Endothelial cell of umbilical vein (primary cell): ENCODE data around the gene CAPRIN2.

ENCODE experiments used
- EZH2 ChIP-seq: IDR thresholded peaks from 2 replicates; pipeline ENCODE4 v1.6.1; 2012; ENCODE audit warnings: borderline replicate concordance, low read depth, mild to moderate bottlenecking, moderate library complexity, low read length, inconsistent platforms; ENCODE audit not compliant: severe bottlenecking
- FOS ChIP-seq: IDR thresholded peaks from 2 replicates; pipeline ENCODE4 v1.6.1; 2011; ENCODE audit warnings: mild to moderate bottlenecking, low read length, moderate library complexity, borderline replicate concordance; ENCODE audit not compliant: insufficient read depth
- JUN ChIP-seq: IDR thresholded peaks from 2 replicates; pipeline ENCODE4 v1.6.1; 2011; ENCODE audit warnings: borderline replicate concordance, low read depth; ENCODE audit not compliant: insufficient read length, insufficient read depth
- MYC ChIP-seq: IDR thresholded peaks from one replicate; pipeline ENCODE4 v1.6.1; 2011; ENCODE audit warnings: mild to moderate bottlenecking, low read depth, low read length
- POLR2A ChIP-seq: IDR thresholded peaks from 2 replicates; pipeline ENCODE4 v1.6.1; 2012; ENCODE audit warnings: low read depth, mild to moderate bottlenecking, control low read depth, low read length
- POLR2AphosphoS5 ChIP-seq: IDR thresholded peaks from 2 replicates; pipeline ENCODE4 v1.6.1; 2012; ENCODE audit warnings: low read depth, mild to moderate bottlenecking, control low read depth, low read length, moderate library complexity; ENCODE audit not compliant: insufficient read depth
- TF ChIP-seq, protein P1 (sequence below), 2 donors: IDR thresholded peaks; 1 replicate in 1 of 2; 2 replicates in 1 of 2; pipeline ENCODE4 v1.5.1; 2011; ENCODE audit warnings: low read length in 2 of 2, mild to moderate bottlenecking in 2 of 2, moderate library complexity in 2 of 2, control low read depth in 1 of 2, inconsistent platforms in 1 of 2, low read depth in 1 of 2; ENCODE audit not compliant: insufficient read depth in 1 of 2; ENCODE audit errors: extremely low read depth in 1 of 2
- TF ChIP-seq, protein P2 (sequence below): IDR thresholded peaks from 2 replicates; pipeline ENCODE4 v1.6.1; 2011; ENCODE audit not compliant: insufficient read depth, insufficient read length

DNA sequence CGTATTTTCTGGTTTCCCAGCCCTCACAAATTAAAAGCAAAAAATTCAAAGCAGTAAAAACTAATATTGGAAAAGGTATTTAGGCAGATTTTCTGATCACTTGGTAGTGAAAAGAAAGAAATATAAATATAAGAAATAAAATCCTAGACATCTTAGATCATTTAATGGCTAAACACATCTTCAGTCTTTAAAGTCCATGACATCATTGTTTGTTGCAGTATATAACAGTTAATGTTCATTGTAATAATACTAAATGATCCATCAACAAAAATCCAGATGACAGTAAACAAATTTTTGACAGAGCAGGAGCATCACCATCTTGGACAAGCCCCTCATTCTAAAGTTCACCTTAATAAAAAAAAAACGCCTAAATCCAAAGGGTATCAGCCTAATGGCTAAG lies 29.2 kb upstream of the CAPRIN2 start:
- TF ChIP-seq POLR2A = no peak
- TF ChIP-seq POLR2AphosphoS5 = no peak
- TF ChIP-seq, protein P1, sequence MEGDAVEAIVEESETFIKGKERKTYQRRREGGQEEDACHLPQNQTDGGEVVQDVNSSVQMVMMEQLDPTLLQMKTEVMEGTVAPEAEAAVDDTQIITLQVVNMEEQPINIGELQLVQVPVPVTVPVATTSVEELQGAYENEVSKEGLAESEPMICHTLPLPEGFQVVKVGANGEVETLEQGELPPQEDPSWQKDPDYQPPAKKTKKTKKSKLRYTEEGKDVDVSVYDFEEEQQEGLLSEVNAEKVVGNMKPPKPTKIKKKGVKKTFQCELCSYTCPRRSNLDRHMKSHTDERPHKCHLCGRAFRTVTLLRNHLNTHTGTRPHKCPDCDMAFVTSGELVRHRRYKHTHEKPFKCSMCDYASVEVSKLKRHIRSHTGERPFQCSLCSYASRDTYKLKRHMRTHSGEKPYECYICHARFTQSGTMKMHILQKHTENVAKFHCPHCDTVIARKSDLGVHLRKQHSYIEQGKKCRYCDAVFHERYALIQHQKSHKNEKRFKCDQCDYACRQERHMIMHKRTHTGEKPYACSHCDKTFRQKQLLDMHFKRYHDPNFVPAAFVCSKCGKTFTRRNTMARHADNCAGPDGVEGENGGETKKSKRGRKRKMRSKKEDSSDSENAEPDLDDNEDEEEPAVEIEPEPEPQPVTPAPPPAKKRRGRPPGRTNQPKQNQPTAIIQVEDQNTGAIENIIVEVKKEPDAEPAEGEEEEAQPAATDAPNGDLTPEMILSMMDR (IDR thresholded peaks at IDR 0.05; ENCODE audit: extremely low read depth in 1 of 2, insufficient read depth in 1 of 2, low read depth in 1 of 2, low read length in 2 of 2) = no peak
- TF ChIP-seq JUN = no peak
- no peak for TF ChIP-seq EZH2
- no peak for TF ChIP-seq FOS
- TF ChIP-seq, protein P2, sequence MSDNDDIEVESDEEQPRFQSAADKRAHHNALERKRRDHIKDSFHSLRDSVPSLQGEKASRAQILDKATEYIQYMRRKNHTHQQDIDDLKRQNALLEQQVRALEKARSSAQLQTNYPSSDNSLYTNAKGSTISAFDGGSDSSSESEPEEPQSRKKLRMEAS = no peak
- TF ChIP-seq MYC = no peak
